ENCODE results near the gene MRPS30. TPM values are rescaled to one million over a fixed set of nuclear protein-coding genes. Genes with fewer than 3 reads are reported as not detected.
"Not testable (repeated sequence)": the region's sequence is repeated elsewhere in the genome, so short reads cannot be mapped to it uniquely, and the experiment has no call there.

The MRPS30 gene
- total RNA-seq, 2 donors from 2014 or later = 44.7 to 46.0 TPM

DNA sequence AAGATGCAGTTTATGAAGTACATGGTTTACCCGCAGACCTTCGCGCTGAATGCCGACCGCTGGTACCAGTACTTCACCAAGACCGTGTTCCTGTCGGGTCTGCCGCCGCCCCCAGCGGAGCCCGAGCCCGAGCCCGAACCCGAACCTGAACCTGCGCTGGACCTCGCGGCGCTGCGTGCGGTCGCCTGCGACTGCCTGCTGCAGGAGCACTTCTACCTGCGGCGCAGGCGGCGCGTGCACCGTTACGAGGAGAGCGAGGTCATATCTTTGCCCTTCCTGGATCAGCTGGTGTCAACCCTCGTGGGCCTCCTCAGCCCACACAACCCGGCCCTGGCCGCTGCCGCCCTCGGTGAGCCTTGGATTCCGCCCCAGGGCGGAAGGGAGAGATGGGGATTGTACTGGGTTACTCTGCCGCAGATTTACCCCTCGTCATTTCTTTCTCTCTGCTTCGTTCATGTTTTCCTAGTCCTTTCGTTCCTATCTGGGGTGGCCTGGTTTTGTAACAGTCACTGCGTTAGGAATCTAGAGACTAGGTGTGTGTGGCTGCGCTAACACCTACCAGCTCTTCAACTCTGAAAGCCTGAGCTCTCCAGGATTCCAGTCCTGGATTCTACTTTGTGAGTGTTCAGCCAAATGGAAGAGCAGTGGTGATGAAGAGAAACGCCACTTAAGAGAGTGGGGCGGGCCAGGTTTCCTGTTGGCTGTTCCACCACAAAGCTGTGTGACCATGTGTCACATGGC, 638 bp downstream of the MRPS30 start:
- ATAC-seq (peak; percentile 76), DNase-seq (peak; percentile 53 to 63)
- intact Hi-C loops (cut with DNase I, micrococcal nuclease) = no loop called here

DNA sequence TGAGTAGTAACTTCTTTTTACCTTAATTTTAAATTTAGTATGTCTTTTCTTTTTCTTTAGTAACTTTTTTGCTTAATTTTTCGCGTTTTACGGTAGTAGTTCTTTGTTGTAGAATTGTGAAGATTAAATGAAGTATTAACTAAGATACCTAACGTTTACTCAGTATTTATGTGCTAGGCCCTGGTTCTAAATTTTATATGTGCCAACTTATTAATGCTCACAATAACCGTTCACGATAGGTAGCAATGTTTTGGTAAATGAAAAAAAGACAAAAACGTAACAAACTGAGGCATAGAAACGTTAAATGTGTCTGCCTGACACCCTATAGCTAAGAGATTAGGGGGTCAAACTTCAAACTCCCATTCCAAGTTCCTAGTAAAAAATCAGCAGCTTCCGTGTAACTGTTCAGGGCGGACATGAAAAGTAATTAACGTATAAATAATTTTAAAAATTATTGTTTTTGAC, 1.2 kb downstream of the MRPS30 start:
- intact Hi-C loops (cut with DNase I, micrococcal nuclease) = no loop called here

DNA sequence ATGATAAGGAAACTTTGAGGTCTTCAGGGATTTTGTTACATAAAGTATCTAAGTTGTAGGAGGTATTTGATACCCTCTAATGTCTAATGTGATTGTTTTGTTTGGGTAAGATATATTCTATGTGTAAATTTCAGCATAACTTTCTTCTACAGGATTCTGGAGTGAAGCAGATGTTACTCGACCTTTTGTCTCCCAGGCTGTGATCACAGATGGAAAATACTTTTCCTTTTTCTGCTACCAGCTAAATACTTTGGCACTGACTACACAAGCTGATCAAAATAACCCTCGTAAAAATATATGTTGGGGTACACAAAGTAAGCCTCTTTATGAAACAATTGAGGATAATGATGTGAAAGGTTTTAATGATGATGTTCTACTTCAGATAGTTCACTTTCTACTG, 6.0 kb downstream of the MRPS30 start:
- ATAC-seq (no peak), DNase-seq (no peak)
- intact Hi-C loops (cut with DNase I, micrococcal nuclease) = no loop called here

More for the DNA sequence above, 1.2 kb downstream of the MRPS30 start:
- no peak for DNase-seq
- no peak for ATAC-seq

DNA sequence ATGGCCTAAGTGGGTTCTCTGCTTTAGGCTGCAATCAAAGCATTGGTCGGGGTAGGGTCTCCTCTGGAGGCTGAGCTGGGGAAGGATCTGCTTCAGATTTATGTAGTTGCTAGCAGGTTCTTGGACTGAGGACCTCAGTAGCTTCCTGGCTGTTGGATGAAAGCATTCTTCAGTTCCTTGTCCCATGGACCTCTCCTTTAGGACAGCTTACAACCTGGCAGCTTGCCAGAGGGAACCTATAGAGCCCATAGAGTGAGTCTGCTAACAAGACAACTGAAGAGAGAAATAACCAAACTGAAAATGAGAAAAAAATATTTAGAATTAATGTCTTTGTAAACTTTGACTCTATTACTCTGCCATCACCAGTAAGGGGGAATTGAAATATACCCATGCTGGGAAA, 12.4 kb downstream of the MRPS30 start:
- ATAC-seq (no peak), DNase-seq (no peak)

DNA sequence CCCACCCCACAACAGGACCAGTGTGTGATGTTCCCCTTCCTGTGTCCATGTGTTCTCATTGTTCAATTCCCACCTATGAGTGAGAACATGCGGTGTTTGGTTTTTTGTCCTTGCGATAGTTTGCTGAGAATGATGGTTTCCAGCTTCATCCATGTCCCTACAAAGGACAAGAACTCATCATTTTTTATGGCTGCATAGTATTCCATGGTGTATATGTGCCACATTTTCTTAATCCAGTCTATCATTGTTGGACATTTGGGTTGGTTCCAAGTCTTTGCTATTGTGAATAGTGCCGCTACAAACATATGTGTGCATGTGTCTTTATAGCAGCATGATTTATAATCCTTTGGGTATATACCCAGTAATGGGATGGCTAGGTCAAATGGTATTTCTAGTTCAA, 15.9 kb downstream of the MRPS30 start:
- DNase-seq; ATAC-seq; intact Hi-C loops (cut with DNase I, micrococcal nuclease): not testable (repeated sequence)

More for the DNA sequence above, 12.4 kb downstream of the MRPS30 start:
- intact Hi-C loops (cut with DNase I, micrococcal nuclease) = no loop called here

DNA sequence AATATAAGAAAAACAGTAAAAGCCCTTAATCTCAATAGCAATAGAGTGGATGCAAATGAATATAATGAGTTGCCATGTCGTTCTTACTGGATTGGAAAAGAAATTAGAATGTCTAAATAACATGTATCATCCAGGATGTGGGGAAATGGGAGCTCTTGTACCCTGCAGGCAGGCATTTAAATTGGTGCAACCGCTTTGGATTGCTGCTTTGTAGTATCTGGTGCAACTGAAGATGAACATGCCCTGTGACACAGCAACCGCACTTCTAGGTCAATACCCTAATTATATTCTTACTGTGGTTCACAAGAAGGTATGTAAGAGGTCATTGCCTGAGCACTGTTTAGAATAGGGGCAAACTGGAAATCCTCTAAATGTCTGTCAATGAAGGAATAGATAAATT, 18.9 kb downstream of the MRPS30 start:
- no peak for ATAC-seq
- intact Hi-C loops (cut with DNase I, micrococcal nuclease) = no loop called here

DNA sequence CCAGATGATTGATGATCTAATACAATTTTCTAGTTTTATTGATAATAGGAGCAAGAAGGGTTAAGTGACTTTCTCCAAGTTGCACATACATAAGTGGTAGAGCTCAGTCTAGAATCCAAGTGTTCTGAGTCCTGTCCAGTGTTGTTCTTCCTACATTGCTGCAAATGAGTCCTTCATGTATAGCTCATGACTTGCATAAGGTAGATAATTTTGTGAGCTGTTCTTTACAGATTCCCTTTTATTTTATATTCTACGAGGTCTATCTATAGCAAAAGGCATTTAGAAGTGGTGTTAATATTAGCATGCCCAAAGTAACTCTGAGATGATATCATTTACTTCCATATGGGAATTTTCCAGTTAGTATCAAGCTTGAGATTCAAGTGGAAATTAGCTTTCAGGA, 20.0 kb downstream of the MRPS30 start:
- ATAC-seq = no peak
- intact Hi-C loops (cut with DNase I, micrococcal nuclease) = no loop called here
- no peak for DNase-seq

More for the DNA sequence above, 18.9 kb downstream of the MRPS30 start:
- no peak for DNase-seq

DNA sequence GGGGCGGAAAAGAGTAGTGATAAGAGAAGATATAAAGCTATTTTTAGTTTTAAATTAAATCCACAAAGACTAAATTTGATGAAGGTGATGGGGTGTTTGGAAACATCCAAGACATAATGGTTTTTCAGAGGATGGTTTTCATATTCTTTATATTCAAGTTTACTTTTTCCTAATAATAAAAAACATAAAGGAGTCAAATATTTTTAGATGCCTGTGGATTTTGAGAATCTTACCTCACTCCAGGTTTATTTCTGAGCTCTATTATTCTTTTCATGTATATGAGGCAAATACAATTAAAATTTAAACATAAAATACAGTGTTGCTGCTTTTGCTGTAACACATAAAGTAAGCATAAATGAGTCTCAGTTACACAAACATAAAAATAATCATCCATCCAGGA, 22.2 kb downstream of the MRPS30 start:
- DNase-seq (no peak), ATAC-seq (no peak)
- intact Hi-C loops (cut with DNase I, micrococcal nuclease) = no loop called here

DNA sequence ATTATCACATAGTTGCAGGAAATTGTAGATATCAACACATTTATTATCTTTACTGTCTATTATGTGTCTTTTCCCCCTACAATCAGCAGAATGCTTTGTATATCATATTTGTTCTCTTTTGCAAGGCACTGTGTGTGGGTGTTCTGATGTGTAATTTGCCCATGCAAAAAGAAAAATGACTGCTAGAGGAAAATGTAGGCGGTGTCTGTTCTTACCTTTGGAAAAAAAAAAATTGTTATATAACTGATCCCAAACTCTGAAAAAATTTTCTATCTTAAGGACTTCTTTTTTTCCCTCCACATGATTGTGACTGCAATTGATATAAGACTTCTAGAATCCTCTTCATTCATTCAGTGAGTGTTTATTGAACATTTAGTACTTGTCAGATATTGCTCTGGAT, 24.5 kb downstream of the MRPS30 start:
- ATAC-seq (no peak), DNase-seq (no peak)
- intact Hi-C loops (cut with DNase I, micrococcal nuclease) = no loop called here

DNA sequence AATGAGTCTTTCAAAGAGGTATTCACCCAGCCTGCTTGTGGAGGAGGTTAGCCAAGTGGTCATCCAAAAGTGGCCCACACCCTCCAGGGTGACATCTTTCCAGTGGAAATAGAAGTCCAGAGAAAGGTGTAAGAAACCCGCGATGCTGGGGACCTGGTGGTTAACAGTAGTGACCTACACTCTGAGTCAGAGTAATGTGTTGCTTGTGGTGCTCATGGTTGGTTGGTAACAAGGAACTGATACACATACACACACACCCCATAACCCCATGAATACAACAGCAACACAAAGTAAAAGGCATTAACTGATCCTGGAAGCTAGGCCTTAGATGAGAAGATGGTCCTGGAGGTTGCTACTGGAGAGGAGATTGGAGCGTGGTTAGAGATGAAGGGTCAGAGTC, 26.9 kb downstream of the MRPS30 start:
- intact Hi-C loops (cut with DNase I, micrococcal nuclease) = no loop called here
- DNase-seq (no peak), ATAC-seq (no peak)

DNA sequence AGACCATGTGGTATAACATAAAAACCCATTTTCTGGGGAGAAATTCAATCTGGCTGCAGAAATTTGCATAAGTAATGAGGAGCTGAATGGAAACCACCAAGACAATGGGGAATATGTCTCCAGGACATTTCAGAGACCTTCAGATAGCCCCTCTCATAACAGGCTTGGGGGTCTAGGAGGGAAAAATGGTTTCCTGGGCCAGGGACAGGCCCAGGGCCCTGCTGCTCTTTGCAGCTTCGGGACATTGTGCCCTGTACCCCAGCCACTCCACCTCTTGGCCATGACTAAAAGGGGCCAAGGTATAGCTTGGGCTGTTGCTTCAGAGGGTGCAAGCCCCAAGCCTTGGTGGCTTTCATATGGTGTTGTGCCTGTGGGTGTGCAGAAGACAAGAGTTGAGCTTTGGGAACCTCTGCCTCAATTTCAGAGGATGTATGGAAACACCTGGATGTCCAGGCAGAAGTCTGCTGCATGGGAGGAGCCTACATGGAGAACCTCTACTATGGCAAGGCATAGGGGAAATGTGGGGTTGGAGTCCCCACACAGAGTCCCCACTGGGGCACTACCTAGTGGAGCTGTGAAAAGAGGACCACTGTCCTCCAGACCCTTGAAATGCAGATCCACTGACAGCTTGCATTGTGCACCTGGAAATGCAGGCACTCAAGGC, 30.4 kb downstream of the MRPS30 start:
- DNase-seq = no peak
- intact Hi-C loops (cut with DNase I, micrococcal nuclease) = no loop called here
- no peak for ATAC-seq

DNA sequence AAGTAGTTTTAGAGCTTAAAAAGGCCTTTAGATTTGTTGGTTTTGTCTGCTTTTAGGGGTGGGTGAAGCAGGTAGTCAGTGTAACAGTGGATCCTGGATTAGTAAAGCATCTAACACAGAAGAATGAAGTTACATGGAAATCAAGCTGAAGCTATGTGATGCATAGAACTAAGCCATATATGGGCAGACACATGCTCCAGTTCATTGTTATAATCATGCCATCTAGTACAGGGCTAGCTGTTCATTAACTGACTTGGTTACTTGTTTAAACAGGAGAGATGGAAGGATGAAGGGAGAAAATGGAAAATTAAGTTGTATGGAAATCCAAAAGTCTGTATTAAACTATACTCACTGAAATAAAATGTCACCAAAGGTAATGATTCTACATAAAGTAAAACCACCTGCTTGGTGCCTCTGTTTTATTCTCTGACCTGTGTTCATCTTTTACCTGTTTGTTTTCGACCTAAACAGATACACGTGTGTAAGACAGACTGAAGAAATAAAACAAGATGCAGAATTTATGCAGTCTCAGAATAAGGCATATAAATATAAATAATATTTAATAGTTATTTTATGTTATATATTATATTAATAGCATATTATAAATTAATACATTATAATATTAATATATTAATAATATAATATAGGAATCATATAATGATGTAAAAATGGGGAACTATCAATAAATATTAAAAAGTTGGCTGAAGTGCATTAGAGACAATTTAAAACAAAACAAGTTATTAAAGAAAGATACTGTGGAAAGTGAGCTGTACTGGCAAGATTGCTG, 33.9 kb downstream of the MRPS30 start:
- ATAC-seq (no peak), DNase-seq (no peak)
- intact Hi-C loops (cut with DNase I, micrococcal nuclease) = no loop called here

DNA sequence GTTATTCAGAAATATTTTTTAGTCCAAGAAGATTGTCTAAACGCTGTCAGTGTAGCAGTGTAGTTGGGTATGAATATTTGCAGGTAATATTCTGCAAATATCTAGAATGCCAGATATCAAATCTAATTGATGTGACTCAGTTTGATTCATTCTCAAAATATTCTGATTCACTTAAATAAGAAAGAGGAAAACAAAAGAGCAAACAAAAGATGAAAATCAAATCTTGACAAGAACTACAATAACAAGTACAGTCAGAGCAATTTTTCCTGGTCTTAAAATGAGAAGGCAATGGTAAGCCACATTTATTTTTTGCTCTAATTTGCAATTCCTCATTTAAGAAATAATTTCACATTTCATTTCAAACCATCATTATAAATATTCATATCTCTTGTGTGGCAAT, 36.0 kb downstream of the MRPS30 start:
- ATAC-seq (no peak), DNase-seq (no peak)
- intact Hi-C loops (cut with DNase I, micrococcal nuclease) = no loop called here

DNA sequence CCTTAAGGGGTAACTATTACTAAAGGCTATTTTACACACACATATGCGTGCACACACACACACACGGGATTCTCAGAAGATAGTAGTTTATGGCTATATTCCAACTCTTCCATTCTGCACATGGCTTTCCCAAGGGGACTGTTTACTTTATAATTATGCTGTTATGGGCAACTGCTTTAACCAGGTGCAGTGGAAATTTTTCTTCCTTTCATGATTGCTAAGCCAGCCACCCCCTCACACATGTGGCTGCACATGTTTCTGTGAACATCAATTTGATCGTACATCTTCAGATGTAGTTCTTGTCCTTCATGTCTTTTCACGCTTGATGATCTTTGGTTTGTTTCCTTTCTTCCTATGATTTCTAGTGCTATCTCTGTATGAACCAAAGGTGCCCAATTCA, 37.0 kb downstream of the MRPS30 start:
- intact Hi-C loops (cut with DNase I, micrococcal nuclease) = no loop called here
- DNase-seq = no peak
- no peak for ATAC-seq

DNA sequence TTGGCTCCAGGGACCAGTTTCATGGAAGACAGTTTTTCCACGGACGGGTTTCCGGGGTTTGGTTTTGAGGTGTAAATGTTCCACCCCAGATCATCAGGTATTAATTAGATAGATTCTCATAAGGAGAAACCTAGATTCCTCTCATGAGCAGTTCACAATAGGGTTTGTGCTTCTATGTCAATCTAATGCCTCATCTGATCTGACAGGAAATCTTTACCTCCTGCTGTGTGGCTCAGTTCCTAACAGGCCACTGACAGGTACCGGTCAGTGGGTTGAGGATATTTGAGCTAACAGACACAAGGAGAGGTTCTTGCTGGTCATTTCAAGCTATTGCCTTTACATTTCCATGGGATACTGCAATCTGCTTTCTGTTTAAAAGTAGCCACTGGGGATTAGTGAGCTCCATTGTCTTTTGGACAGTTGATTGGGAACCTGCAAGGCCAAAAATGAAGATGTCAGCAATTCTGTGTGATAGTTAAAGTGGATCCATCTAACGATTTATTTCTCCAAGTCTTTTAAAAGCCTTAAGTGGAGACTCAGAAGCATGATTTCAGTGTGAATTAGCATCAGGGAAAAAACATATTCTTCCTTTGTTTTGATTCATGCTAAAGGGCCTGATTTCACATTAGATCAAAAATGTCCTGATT, 38.6 kb downstream of the MRPS30 start:
- DNase-seq (no peak), ATAC-seq (no peak)
- intact Hi-C loops (cut with DNase I, micrococcal nuclease) = no loop called here

DNA sequence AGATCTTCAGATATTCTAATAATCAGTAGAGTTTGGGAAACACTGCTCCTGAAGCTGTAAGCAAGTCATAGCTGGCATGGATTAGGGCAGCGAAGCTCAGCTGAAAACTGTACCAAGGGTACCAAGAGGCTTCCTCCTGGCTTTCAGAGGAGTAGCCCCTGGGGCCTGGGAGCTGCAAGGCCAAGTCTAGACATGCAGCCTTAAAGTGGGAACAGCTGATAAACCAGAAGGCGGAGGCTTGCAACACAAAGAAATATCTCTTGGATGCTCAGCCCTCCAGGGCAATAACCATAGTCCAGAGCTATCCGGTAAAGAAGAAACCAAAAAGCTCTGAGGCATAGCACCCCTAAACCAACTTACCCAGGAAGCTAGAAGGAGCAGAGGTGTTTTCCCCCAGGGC, 51.5 kb downstream of the MRPS30 start:
- no peak for DNase-seq
- no peak for ATAC-seq
- intact Hi-C loops (cut with DNase I, micrococcal nuclease) = no loop called here

DNA sequence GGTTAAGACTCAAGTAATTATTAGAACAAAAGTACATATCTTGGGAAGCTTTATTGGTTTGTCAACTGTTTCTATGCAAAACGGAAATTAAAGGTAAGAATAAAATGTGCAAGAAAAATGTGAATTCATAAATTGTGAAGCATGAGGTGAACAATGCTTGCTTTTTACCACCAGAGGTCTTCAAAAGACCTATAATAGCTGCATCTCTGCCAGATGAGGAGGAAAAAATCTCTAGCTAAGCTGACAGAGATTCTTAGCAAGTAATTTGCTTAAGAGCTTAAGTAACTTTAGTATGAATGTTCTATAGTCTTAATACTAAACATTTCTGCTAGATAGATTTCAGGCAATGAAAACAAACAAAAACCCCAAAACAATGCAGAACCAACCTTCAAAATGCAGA, 54.1 kb downstream of the MRPS30 start:
- intact Hi-C loops (cut with DNase I, micrococcal nuclease) = no loop called here
- no peak for DNase-seq
- no peak for ATAC-seq
